GM21723 (cell line): ENCODE measurements around the gene SVBP.
"Not testable (repeated sequence)": the region's sequence is repeated elsewhere in the genome, so short reads cannot be mapped to it uniquely, and the experiment has no call there.

Source experiments
- ATAC-seq: cut with Tn5 transposase; IDR thresholded peaks from one replicate; pipeline ENCODE4 v1.9.1; 2021; ENCODE audit warnings: mild to moderate bottlenecking, moderate library complexity; ENCODE audit not compliant: unreplicated experiment

SVBP gene

GRCh38 chr1:42816585-42817439 lies at the start of gene SVBP, which contains the start of gene ERMAP:
TSS of gene SVBP (minus strand) at chr1:42817397. CDS start at chr1:42816544, 853 bp downstream.
TSS of gene ERMAP (plus strand) at chr1:42817122. CDS start at chr1:42830449, 13,327 bp downstream.
- peak; percentile 87 for ATAC-seq

- no peak for ATAC-seq
Measured at GRCh38 chr1:42866549-42866948, 49.4 kb upstream of the SVBP start.

DNA sequence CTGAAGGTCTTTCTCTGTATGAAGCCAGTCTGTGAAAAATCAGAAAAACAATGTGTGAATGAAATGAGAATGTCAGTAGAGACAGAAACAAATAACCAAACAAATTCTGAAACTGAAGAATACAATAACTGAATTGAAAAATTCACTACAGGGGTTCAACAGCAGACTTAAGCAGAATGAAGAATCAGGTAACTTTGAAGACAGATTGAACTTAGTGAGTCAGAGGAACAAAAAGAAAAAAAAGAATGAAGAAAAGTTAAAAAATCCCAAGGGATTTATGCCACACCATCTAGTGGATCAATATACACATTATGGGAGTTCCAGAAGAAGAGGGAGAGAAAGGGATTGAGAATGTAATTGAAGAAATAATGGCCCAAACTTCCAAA lies 43.8 kb upstream of the SVBP start:
- no peak for ATAC-seq

GRCh38 chr1:42860339-42861013 lies 43.3 kb upstream of the SVBP start:
- ATAC-seq, result no peak

GRCh38 chr1:42859366-42859765 lies 42.2 kb upstream of the SVBP start:
- ATAC-seq, result not testable (repeated sequence)

- not testable (repeated sequence) for ATAC-seq
Measured at GRCh38 chr1:42856554-42856953, 39.4 kb upstream of the SVBP start.

DNA sequence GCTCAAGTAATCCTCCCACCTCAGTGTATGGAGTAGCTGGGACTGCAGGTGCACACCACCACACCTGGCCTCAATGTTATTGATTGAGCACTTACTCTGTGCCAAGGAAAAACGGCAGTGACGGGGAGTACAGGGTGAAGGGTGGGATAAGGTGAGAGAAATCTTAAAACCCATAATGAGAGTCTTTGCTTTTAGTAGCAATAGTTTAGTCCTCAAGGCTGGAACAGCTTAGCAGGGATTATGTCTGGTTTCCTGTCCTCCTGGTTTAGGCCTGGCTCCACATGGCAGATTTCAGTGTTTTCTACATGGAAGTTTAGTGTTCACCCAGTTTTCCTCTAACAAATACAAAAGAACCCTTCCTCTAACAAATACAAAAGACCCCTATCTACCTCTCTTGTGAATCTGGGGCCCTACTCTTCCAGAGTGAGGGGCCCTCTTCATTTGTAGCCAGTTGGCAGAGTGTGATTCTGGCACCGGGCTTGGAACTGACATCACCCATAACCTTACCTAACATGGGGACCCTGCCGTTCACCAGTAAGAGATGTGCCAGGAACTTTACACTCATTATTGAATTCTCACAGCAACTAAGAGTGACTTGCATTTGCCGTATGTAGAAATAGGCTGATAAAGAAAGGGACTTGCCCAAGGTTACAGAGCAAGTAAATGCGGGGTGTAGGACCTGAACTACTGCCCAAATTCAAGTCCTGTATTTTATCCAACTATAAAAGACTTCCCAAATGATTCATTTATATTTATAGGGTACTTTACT lies 36.1 kb upstream of the SVBP start:
- no peak for ATAC-seq

GRCh38 chr1:42852608-42852980 lies 35.4 kb upstream of the SVBP start:
- ATAC-seq, result no peak

DNA sequence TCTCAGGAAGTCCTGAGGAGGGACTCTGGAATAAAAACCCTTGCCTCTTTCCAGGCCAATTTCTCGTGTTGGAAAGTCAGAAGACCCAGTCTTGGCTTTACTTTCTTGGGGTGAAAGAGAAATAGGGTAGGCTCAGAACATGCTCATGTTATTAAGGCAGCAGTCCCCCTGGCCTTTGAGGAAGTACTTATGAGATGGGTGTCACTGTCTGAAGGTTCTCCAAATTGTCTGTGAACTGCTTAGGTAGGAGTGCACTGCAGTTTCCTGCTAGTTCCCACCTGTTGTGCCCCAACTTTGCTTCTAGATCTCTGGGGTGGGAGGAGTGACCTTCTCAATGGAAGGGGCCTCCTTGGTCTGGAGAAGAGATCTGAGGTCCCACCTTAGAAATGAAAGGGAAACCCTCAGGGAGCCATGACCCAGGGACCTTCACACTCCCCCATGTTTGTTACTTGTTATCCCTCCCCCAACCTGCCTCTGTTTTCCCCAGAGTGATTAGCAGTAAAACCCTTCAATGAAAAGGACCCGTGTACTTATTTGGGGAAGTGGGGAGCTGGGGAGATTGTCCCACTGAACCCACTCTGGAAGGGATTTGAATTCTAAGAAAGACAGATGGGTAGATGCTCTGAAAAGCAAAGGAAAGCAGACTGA lies 34.9 kb upstream of the SVBP start:
- no peak for ATAC-seq

DNA sequence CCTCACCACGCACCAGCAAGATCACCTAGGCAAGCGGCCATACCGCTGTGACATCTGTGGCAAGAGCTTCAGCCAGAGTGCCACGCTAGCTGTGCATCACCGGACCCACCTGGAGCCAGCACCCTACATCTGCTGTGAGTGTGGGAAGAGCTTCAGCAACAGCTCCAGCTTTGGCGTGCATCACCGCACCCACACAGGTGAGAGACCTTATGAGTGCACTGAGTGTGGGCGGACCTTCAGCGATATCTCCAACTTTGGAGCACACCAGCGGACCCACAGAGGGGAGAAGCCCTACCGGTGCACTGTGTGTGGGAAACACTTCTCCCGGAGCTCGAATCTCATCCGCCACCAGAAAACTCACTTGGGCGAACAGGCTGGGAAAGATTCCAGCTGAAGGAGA lies 34.2 kb upstream of the SVBP start:
- ATAC-seq, result no peak

- no peak for ATAC-seq
Measured at GRCh38 chr1:42849944-42850343, 32.7 kb upstream of the SVBP start.

DNA sequence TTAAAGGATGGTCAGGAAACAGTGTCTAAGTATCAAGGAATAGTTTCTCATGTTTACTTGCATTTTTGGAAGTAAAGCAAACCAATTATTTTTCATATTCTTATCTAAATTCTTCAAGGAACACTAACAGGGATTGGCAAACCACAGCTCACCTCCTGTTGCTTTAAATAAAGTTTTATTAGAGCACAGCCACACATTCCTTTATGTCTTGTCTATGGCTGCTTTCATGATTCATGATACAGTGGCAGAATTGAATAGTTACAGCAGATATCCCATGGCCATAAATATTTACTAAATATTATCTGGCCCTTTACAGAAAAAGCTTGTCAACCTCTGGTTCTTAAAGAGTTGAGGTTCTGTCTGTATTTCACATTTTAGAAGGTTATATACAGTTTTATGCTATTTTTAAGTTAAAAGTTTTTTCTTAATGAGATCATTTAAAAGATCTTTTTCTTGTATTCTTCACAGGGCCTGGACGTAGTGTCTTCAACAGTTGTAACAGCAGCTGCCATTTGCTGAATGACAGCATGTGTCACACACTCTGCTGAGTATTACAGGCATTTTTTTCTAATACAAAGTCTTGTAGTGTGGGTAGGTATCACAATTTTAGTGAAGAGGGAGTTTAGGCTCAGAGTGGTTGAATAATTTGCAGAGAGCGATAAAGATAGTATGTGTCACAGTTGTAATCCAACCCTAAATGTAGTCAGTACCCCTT lies 31.8 kb upstream of the SVBP start:
- ATAC-seq, result no peak

GRCh38 chr1:42847721-42848460 lies 30.7 kb upstream of the SVBP start:
- no peak for ATAC-seq

- ATAC-seq, result no peak
Measured at GRCh38 chr1:42847111-42847595, 30.0 kb upstream of the SVBP start.

- peak; percentile 88 for ATAC-seq
Measured at GRCh38 chr1:42846257-42847110, 29.3 kb upstream of the SVBP start, which contains the start of gene ZNF691. TSS of gene ZNF691 (plus strand) at chr1:42846613. CDS start at chr1:42849659, 3,046 bp downstream.

DNA sequence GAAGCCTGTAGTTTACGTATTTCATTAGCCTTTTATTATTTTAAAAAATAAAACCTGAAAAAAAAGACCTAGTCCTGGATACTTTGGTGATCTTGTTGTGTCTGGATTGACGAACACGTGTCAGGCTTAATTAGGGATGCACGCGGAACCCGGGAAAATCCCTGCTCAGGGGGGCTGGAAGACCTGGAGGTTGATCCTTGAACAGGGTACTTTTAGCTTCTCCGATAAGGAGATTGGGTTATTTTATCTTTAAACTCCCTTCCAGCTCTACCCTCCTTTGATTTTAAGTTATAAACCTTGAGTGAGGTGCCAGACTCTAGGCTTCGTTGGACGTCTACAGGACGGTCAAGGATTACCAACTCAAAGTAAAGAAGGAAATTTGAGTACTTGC lies 28.7 kb upstream of the SVBP start:
- ATAC-seq, result peak; percentile 17

- ATAC-seq, result no peak
Measured at GRCh38 chr1:42845193-42845592, 28.0 kb upstream of the SVBP start.

DNA sequence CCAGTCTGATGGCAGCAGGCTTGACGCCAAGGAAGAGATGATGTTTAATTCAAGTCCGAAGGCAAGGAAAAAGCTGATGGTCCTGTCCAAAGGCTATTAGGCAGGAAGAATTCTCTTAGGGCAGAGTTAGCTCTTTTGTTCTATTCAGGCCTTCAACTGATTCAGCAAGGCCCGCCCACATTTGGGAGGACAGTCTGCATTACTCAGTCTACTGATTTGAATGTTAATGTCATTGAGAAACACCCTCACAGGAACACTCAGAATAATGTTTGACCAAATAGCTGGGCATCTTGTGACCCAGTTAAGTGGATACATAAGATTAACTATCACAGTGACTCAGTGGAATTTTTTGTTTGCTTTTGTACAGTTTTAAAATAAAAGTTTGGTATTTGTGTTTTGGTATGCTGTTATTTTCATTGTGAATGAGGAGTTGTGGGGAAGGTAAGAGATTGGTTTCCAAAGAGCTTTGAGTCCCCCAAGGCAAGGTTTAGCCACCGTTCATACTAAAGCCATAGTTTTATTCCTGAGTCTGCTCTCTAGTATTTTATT lies 27.5 kb upstream of the SVBP start:
- ATAC-seq, result no peak
